Trophoblast cell (in vitro differentiated cells and primary cell): ENCODE measurements around the gene MTHFD1L.

Experiments used
- DNase-seq, 2 donors: peaks; one replicate each; pipeline ENCODE4 v3.0.0-alpha.2; 2016
- H2AFZ ChIP-seq: 2 replicates; pipeline ENCODE4 v1.6.1; 2013; ENCODE audit warnings: low read length, moderate library complexity, mild to moderate bottlenecking; ENCODE audit not compliant: insufficient read depth, poor library complexity
- H2AK5ac ChIP-seq: 2 replicates; pipeline ENCODE4 v1.6.1; 2013; ENCODE audit warnings: mild to moderate bottlenecking, low read length
- H2BK120ac ChIP-seq: 2 replicates; pipeline ENCODE4 v1.6.1; 2013; ENCODE audit warnings: low read length, mild to moderate bottlenecking, moderate library complexity; ENCODE audit not compliant: insufficient read depth, poor library complexity
- H2BK12ac ChIP-seq: 2 replicates; pipeline ENCODE4 v1.6.1; 2013; ENCODE audit warnings: mild to moderate bottlenecking, low read length, moderate library complexity
- H2BK5ac ChIP-seq: 2 replicates; pipeline ENCODE4 v1.6.1; 2013; ENCODE audit warnings: low read length, low read depth, moderate library complexity, mild to moderate bottlenecking; ENCODE audit not compliant: poor library complexity
- H3K14ac ChIP-seq: 2 replicates; pipeline ENCODE4 v1.6.1; 2013; ENCODE audit warnings: mild to moderate bottlenecking, low read length
- H3K18ac ChIP-seq: 2 replicates; pipeline ENCODE4 v1.6.1; 2013; ENCODE audit warnings: mild to moderate bottlenecking, low read length
- H3K23ac ChIP-seq: 2 replicates; pipeline ENCODE4 v1.6.1; 2013; ENCODE audit warnings: low read length
- H3K27ac ChIP-seq: 2 replicates; pipeline ENCODE4 v1.5.1; 2013; ENCODE audit warnings: low read depth, mild to moderate bottlenecking, inconsistent platforms, low read length, moderate library complexity
- H3K27me3 ChIP-seq: 2 replicates; pipeline ENCODE4 v1.6.1; 2013; ENCODE audit warnings: inconsistent platforms, mild to moderate bottlenecking, low read length, moderate library complexity; ENCODE audit not compliant: insufficient read depth
- H3K36me3 ChIP-seq, 2 experiments: 1 replicate in 1 of 2; 2 replicates in 1 of 2; pipeline ENCODE4 v1.6.1; 2013; ENCODE audit warnings: low read length in 2 of 2, mild to moderate bottlenecking in 2 of 2, moderate library complexity in 1 of 2; ENCODE audit not compliant: insufficient read depth in 2 of 2, control insufficient read depth in 1 of 2
- H3K4ac ChIP-seq: 2 replicates; pipeline ENCODE4 v1.6.1; 2013; ENCODE audit warnings: low read depth, mild to moderate bottlenecking, low read length, moderate library complexity
- H3K4me1 ChIP-seq, 2 experiments: 1 replicate in 1 of 2; 2 replicates in 1 of 2; pipeline ENCODE4 v1.6.1; 2013; ENCODE audit warnings: low read length in 2 of 2, mild to moderate bottlenecking in 2 of 2, moderate library complexity in 1 of 2; ENCODE audit not compliant: insufficient read depth in 2 of 2, control insufficient read depth in 1 of 2
- H3K4me2 ChIP-seq: 2 replicates; pipeline ENCODE4 v1.6.1; 2013; ENCODE audit warnings: inconsistent platforms, mild to moderate bottlenecking, low read length, moderate library complexity
- H3K4me3 ChIP-seq: 2 replicates; pipeline ENCODE4 v1.5.1; 2013; ENCODE audit warnings: mild to moderate bottlenecking, low read depth, low read length, inconsistent platforms
- H3K79me1 ChIP-seq: one replicate; pipeline ENCODE4 v1.6.1; 2013; ENCODE audit warnings: low read length
- H3K79me2 ChIP-seq: 2 replicates; pipeline ENCODE4 v1.6.1; 2013; ENCODE audit warnings: low read length, mild to moderate bottlenecking; ENCODE audit not compliant: control insufficient read depth, insufficient read depth, poor library complexity
- H3K9ac ChIP-seq: 2 replicates; pipeline ENCODE4 v1.6.1; 2013; ENCODE audit warnings: mild to moderate bottlenecking, low read length
- H3K9me3 ChIP-seq: 2 replicates; pipeline ENCODE4 v1.6.1; 2013; ENCODE audit warnings: low read depth, mild to moderate bottlenecking, control low read depth, inconsistent platforms, low read length; ENCODE audit not compliant: insufficient read depth
- H4K12ac ChIP-seq: 2 replicates; pipeline ENCODE4 v1.6.1; 2013; ENCODE audit warnings: low read depth, mild to moderate bottlenecking, low read length, moderate library complexity
- H4K8ac ChIP-seq: 2 replicates; pipeline ENCODE4 v1.6.1; 2013; ENCODE audit warnings: low read depth, mild to moderate bottlenecking, low read length, moderate library complexity
- H4K91ac ChIP-seq: one replicate; pipeline ENCODE4 v1.6.1; 2013; ENCODE audit warnings: low read depth, mild to moderate bottlenecking, low read length, moderate library complexity
- WGBS: extraction: QIAGEN DNeasy Blood & Tissue Kit; methylation state at CpG from one replicate; pipeline ENCODE4 v1.1.7; 2013; ENCODE audit warnings: missing lambda C conversion rate; ENCODE audit not compliant: insufficient read length, insufficient coverage; ENCODE audit errors: extremely low coverage; 5-methylcytosine and 5-hydroxymethylcytosine counted together

The MTHFD1L gene

GRCh38 chr6:150931405-150931804 lies 65.9 kb downstream of the MTHFD1L start:
- Histone ChIP-seq H2AFZ (no peak overlapping the region), H4K91ac (no peak overlapping the region), H3K4ac (no peak overlapping the region), H3K27me3 (no peaks in the 10 kb centered on the region), H2BK12ac (no peak overlapping the region), H3K9me3 (no peaks in the 10 kb centered on the region), H3K79me1 (no peaks in the 10 kb centered on the region), H4K12ac (no peak overlapping the region), H4K8ac (no peak overlapping the region), H3K14ac (no peak overlapping the region), H3K36me3 (peaks cover 2 to 14% of the 10 kb centered on the region in 2 experiments), H2AK5ac (no peak overlapping the region), H3K4me3 (no peak overlapping the region), H3K27ac (no peak overlapping the region), H3K4me2 (no peak overlapping the region), H3K23ac (no peak overlapping the region), H3K9ac (no peak overlapping the region), H3K79me2 (no peaks in the 10 kb centered on the region), H3K18ac (no peak overlapping the region), H2BK120ac (no peak overlapping the region), H3K4me1 (no peaks in the 10 kb centered on the region), H2BK5ac (no peak overlapping the region)
- no CpG with 5 or more reads among the region's 1 CpG for WGBS
- no peak for DNase-seq

DNA sequence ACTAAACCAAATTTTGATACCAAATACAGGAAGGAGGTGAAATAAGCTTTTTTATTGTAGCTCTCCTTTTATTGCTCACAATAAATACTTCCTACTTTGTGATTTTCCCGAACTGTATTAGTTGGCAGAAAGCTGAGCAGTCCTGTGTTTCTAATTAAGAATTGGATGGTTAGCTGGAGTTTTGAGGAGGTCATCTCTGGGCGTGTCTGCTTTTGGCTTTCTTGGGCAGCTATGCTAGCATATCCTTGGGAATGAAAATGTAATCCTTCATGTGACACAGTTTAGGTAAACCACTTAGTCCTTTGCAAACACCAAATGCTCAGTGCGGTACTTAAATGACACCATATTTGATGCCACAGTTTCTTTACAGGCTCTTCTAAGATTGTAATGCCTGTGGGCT lies 67.5 kb downstream of the MTHFD1L start:
- H3K79me2 ChIP-seq, result no peaks in the 10 kb centered on the region
- H3K4me3 ChIP-seq, result no peak overlapping the region
- H4K8ac ChIP-seq, result no peak overlapping the region
- no peak overlapping the region for H2BK5ac ChIP-seq
- no peak overlapping the region for H3K18ac ChIP-seq
- H3K27me3 ChIP-seq, result no peaks in the 10 kb centered on the region
- DNase-seq, result no peak
- no peak overlapping the region for H3K27ac ChIP-seq
- no peak overlapping the region for H3K23ac ChIP-seq
- no peak overlapping the region for H3K4ac ChIP-seq
- no peak overlapping the region for H4K91ac ChIP-seq
- H2BK12ac ChIP-seq, result no peak overlapping the region
- no peaks in the 10 kb centered on the region for H3K4me1 ChIP-seq
- H2BK120ac ChIP-seq, result no peak overlapping the region
- no peak overlapping the region for H4K12ac ChIP-seq
- no peaks in the 10 kb centered on the region for H3K9me3 ChIP-seq
- WGBS, result no CpG with 5 or more reads among the region's 3 CpGs
- H2AK5ac ChIP-seq, result no peak overlapping the region
- no peak overlapping the region for H2AFZ ChIP-seq
- H3K4me2 ChIP-seq, result no peak overlapping the region
- peaks cover 6 to 18% of the 10 kb centered on the region in 2 experiments for H3K36me3 ChIP-seq
- H3K9ac ChIP-seq, result no peak overlapping the region
- no peaks in the 10 kb centered on the region for H3K79me1 ChIP-seq
- no peak overlapping the region for H3K14ac ChIP-seq

DNA sequence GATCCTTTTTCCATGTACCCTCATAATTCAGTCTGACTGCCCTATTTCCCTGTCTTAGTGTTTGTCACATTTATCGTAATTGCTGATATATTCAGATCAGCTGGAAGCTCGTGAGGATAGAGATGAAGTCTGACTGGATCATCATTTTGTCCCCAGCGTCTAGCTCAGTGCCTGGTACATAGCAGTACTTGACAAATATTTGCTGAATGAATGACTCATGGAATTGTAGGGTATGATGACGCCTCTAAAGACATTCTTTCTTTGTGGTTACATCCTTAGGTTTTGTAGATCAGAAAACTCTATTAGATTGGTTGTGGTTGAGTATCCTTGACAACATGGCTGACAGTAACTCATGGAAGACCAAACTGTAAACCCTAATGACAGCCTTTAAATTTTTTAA lies 68.9 kb downstream of the MTHFD1L start:
- no peak overlapping the region for H3K23ac ChIP-seq
- WGBS, result no CpG with 5 or more reads among the region's 4 CpGs
- no peak overlapping the region for H3K4me3 ChIP-seq
- H3K14ac ChIP-seq, result no peak overlapping the region
- no peak overlapping the region for H3K4me2 ChIP-seq
- H2BK120ac ChIP-seq, result no peak overlapping the region
- H2BK5ac ChIP-seq, result no peak overlapping the region
- no peaks in the 10 kb centered on the region for H3K4me1 ChIP-seq
- H2BK12ac ChIP-seq, result no peak overlapping the region
- no peak overlapping the region for H4K91ac ChIP-seq
- H2AFZ ChIP-seq, result no peak overlapping the region
- peak; percentile 59 to 93 for DNase-seq
- no peak overlapping the region for H3K27ac ChIP-seq
- H3K79me1 ChIP-seq, result no peaks in the 10 kb centered on the region
- H3K9me3 ChIP-seq, result no peaks in the 10 kb centered on the region
- no peak overlapping the region for H2AK5ac ChIP-seq
- no peak overlapping the region for H4K12ac ChIP-seq
- H3K27me3 ChIP-seq, result no peaks in the 10 kb centered on the region
- H3K79me2 ChIP-seq, result no peaks in the 10 kb centered on the region
- H4K8ac ChIP-seq, result no peak overlapping the region
- H3K4ac ChIP-seq, result no peak overlapping the region
- H3K9ac ChIP-seq, result no peak overlapping the region
- H3K18ac ChIP-seq, result no peak overlapping the region
- H3K36me3 ChIP-seq, result peaks cover 6 to 21% of the 10 kb centered on the region in 2 experiments

GRCh38 chr6:150936021-150936555 lies 70.6 kb downstream of the MTHFD1L start:
- Histone ChIP-seq H3K23ac (no peak overlapping the region), H3K79me2 (no peaks in the 10 kb centered on the region), H3K36me3 (peaks cover 6 to 23% of the 10 kb centered on the region in 2 experiments), H2AK5ac (no peak overlapping the region), H3K4me3 (no peak overlapping the region), H3K9me3 (no peaks in the 10 kb centered on the region), H2AFZ (no peak overlapping the region), H3K4ac (no peak overlapping the region), H3K4me2 (no peak overlapping the region), H4K8ac (no peak overlapping the region), H3K79me1 (no peaks in the 10 kb centered on the region), H3K9ac (no peak overlapping the region), H3K27ac (no peak overlapping the region), H2BK5ac (no peak overlapping the region), H3K18ac (no peak overlapping the region), H4K12ac (no peak overlapping the region), H3K27me3 (no peaks in the 10 kb centered on the region), H4K91ac (no peak overlapping the region), H2BK120ac (no peak overlapping the region), H2BK12ac (no peak overlapping the region), H3K4me1 (no peaks in the 10 kb centered on the region), H3K14ac (no peak overlapping the region)
- no peak for DNase-seq
- WGBS, result no CpG with 5 or more reads among the region's 2 CpGs
